GM21423 (cell line): ENCODE measurements around the gene PRKG1.
"Not testable (repeated sequence)": the region's sequence is repeated elsewhere in the genome, so short reads cannot be mapped to it uniquely, and the experiment has no call there.

Experiments used
- ATAC-seq: cut with Tn5 transposase; IDR thresholded peaks from one replicate; pipeline ENCODE4 v1.9.1; 2021; ENCODE audit warnings: mild to moderate bottlenecking, moderate library complexity; ENCODE audit not compliant: unreplicated experiment

Gene PRKG1

GRCh38 chr10:51257511-51258248, 183.4 kb downstream of the PRKG1 start:
- ATAC-seq = no peak

- ATAC-seq = no peak
These were observed 186.1 kb downstream of the PRKG1 start for GRCh38 chr10:51260376-51260775.

DNA sequence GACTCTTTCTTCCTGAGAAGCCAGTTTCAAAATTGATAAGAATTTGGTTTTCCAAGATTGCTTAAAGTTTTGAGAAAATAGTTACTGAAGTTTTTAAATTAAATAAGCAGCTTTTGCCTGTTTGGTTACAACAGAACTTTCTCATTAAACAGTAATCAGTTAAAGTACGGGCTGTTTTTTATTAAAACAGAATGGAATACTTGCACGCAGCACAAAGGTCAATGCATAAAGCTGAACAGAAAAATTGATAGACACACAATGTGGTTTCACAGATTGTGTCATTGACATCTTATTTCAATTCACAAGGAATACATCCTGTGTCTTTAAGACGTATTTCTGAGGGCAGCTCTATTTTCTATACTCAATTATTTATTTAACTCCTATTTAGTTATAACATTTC, 192.2 kb downstream of the PRKG1 start:
- ATAC-seq = no peak

- ATAC-seq = not testable (repeated sequence)
These were observed 193.8 kb downstream of the PRKG1 start for GRCh38 chr10:51267980-51268570.

- ATAC-seq = no peak
These were observed 195.5 kb downstream of the PRKG1 start for GRCh38 chr10:51269821-51270220.

GRCh38 chr10:51270936-51271530, 196.7 kb downstream of the PRKG1 start:
- ATAC-seq = no peak

GRCh38 chr10:51272099-51272498, 197.8 kb downstream of the PRKG1 start:
- ATAC-seq = not testable (repeated sequence)

DNA sequence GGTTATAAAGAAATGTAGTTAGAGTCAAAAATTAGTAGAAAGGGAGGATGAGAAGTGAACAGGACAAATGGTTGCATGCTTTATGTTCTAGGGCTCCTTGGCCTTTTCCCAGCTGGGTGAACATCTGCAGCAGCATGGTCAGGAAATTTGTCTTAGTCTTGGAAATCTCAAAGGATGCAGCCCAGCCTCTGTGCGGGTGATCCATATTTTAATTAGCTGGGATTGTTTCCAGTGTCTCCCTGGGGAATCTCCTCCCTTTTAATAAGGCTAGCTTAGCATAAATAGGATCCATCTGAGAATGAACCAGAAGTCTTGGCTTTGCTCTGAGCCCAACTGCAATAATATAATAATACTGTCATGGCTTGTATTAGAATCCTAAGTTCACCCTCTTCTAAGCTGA, 198.3 kb downstream of the PRKG1 start:
- no peak for ATAC-seq

GRCh38 chr10:51273574-51273973, 199.3 kb downstream of the PRKG1 start:
- no peak for ATAC-seq

GRCh38 chr10:51276097-51276496, 201.8 kb downstream of the PRKG1 start:
- not testable (repeated sequence) for ATAC-seq

DNA sequence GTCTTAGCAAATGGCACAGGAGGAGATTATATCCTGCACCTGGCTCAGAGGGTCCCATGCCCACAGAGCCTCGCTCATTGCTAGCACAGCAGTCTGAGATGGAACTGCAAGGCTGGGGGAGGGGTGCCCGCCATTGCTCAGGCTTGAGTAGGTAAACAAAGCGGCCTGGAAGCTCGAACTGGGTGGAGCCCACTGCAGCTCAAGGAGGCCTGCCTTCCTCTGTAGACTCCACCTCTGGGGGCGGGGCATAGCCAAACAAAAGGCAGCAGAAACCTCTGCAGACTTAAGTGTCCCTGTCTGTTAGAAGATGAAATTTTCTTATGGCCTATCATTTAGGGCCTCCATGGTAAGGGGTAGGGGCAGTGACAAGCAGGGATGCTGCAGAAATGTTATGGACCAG, 207.1 kb downstream of the PRKG1 start:
- not testable (repeated sequence) for ATAC-seq

DNA sequence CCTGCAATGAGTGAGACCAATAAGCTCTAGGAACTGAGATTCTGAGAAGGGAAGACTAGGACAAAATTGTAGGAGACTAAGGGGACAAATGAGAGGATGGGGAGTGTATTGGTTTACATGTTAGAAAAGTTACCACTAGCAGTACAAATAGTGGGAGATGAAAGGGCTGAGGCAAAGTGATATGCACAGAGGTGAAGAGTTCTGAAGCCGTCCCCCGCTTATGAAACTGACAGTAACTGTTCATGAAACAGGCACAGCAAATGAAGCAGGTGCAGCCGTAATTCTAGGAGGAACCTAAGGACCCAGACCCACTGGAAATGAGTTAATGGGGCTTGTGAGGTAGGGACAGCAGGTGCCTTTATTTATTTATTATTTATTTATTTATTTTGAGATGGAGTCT, 211.3 kb downstream of the PRKG1 start:
- no peak for ATAC-seq

GRCh38 chr10:51288511-51288910, 214.2 kb downstream of the PRKG1 start:
- no peak for ATAC-seq

DNA sequence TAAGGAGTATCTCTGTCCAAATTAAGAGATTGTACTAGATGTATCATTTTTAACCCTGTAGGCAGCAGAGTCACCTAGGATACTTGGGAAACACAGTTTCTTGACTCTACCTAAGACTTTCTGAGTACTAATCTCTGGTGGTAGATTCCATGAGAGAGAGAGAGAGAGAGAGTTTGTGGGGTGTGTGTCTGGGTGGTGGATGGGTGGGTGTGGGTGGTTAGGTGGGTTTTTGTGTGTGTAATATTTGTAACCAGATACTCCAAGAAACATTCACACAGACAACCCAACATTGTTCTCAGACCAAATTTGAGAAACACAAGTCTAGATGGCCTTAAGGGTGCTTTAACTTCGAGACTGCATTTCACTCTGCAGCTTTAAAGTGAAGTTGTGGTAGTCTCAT, 215.2 kb downstream of the PRKG1 start:
- ATAC-seq = no peak

DNA sequence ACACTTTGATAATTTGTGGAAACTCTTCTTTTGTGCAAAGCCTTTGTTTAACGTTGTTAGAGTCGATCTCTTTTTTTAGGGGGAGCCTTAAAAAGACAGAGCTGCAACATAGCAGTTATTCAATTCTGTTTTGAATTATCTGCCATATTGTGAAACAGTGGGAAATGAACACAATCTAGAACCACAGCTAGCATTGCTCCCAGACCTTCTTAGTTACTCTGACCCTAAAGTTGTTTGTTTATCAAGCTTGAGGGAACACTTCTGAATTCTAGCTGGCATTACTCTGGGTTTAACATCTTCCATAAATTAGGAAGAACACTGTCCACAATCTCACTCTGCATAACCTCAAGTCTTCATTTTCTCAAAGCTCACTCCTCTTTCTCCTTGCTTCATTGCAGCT, 217.7 kb downstream of the PRKG1 start:
- ATAC-seq = no peak

GRCh38 chr10:51297438-51297837, 223.2 kb downstream of the PRKG1 start:
- no peak for ATAC-seq

DNA sequence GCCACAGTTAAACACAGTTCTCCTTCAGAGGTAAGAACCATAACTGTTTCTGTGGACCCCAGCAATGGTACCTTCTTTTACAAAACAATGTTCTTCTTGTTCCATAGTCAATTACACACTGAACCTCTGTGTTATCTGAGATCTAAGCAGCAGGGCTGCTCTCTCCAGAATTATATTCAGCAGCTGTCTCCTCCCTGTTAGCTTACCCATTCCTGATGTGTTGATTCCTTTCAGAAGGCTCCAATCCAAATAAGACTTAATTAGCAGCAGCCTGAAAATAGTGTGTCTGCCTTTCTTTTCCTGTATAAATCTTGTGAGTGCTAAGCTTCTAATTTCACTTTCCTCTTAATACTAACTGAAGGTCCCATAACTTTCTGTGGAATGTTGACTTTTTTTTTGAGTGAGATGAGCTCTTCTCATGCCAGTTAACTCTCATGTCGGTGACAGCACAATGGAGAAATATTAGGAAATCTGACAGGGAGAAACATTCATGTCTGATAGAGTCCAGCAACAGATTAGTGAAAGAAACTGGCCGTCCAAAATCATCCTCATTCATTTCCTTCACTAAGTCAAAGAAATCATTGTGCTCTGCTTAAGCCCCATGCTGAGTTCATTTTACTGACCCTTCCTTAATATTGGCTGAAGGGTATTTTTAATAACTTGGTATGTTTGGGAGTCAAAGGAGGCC, 226.5 kb downstream of the PRKG1 start:
- ATAC-seq = no peak

- ATAC-seq = no peak
These were observed 227.4 kb downstream of the PRKG1 start for GRCh38 chr10:51301644-51302043.

GRCh38 chr10:51302316-51302715, 228.0 kb downstream of the PRKG1 start:
- ATAC-seq = no peak

GRCh38 chr10:51308116-51308515, 233.8 kb downstream of the PRKG1 start:
- no peak for ATAC-seq

DNA sequence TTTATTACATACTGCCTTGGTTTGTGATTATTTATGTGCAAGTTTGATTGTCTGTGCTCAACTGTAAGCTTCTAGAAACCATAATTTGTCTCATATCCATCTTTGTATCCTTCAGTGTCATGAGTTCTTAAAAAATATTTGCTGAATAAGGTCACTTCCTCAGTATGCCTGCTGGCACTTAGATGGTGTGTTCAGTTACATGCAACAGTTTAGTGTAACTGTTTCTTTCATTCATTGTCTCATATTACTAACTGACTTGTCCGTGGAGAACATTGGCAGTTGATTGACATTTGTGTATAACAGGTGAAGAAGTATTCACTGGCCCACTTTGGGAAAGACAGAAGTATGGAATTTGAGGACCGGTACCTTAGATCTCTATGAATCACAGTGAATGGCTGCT, 236.9 kb downstream of the PRKG1 start:
- ATAC-seq = no peak

DNA sequence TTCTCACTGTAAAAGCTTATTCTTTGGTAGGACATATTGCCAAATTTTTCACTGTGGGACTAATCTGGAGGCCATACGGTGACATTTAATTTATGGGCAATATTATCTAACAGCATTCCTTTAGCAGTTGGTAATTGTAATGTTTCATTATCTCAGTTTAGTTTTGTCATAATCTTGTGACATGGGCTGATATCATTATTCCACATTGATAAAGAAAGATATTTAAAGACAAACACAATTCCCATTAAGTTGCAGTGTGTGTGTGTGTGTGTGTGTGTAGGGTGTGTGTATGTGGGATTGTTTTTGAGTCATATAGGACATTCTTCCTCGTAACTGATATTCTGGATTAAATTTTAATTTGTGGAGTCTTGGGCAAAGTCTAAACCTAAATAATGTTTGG, 238.5 kb downstream of the PRKG1 start:
- no peak for ATAC-seq
